Epithelial cell of proximal tubule (primary cell): ENCODE results near the gene CATSPERE. TPM values are rescaled to one million over a fixed set of nuclear protein-coding genes. Genes with fewer than 3 reads are reported as not detected.

Experiments used
- DNase-seq: peaks from one replicate; pipeline ENCODE4 v3.0.0-alpha.2; 2011; ENCODE audit warnings: low read depth
- H3K4me3 ChIP-seq: 2 replicates; pipeline ENCODE4 v1.5.1; 2011; ENCODE audit warnings: low read depth, mild to moderate bottlenecking, low read length
- CTCF ChIP-seq: conservative IDR thresholded peaks from 2 replicates; pipeline ENCODE4 v1.5.1; 2012; ENCODE audit warnings: low read depth, mild to moderate bottlenecking, low read length
- total RNA-seq: library from RNA; depleted of rRNA; stranded (reverse); fragments of >200 nt; gene quantifications from 2 replicates; pipeline ENCODE4 v1.2.3, GENCODE V29; 2015

The CATSPERE gene
- total RNA-seq, 1 donor from 2014 or later, result under 0.01 TPM

- H3K4me3 ChIP-seq, result peak within 1 kb of the TSS; percentile 90
- DNase-seq, result peak; percentile 92
- TF ChIP-seq CTCF, result peak; percentile 48
Measured at GRCh38 chr1:244652623-244653438, 191.8 kb downstream of the CATSPERE start, which contains the start of gene DESI2. TSS of gene DESI2 (plus strand) at chr1:244653126. CDS start at chr1:244653314, 188 bp downstream.

- no peak for TF ChIP-seq CTCF
- H3K4me3 ChIP-seq, result peak overlapping the region; percentile 90
- no peak for DNase-seq
Measured at GRCh38 chr1:244653439-244654107, 192.5 kb downstream of the CATSPERE start.

- peak overlapping the region; percentile 90 for H3K4me3 ChIP-seq
- DNase-seq, result no peak
- no peak for TF ChIP-seq CTCF
Measured at GRCh38 chr1:244654108-244655038, 193.3 kb downstream of the CATSPERE start.

- TF ChIP-seq CTCF, result no peak
- DNase-seq, result no peak
- H3K4me3 ChIP-seq, result peak overlapping the region; percentile 90
Measured at GRCh38 chr1:244655186-244655585, 194.1 kb downstream of the CATSPERE start.

- no peak overlapping the region for H3K4me3 ChIP-seq
- no peak for TF ChIP-seq CTCF
- no peak for DNase-seq
Measured at GRCh38 chr1:244657421-244657820, 196.3 kb downstream of the CATSPERE start.

GRCh38 chr1:244659694-244660093 lies 198.6 kb downstream of the CATSPERE start:
- no peak for TF ChIP-seq CTCF
- no peak overlapping the region for H3K4me3 ChIP-seq
- DNase-seq, result no peak
